Panc1 (cell line): ENCODE measurements around the gene GRID1. TPM values are rescaled to one million over a fixed set of nuclear protein-coding genes. Genes with fewer than 3 reads are reported as not detected.

Source experiments
- ATAC-seq: fragments of 200-7000 bp; cut with Tn5 transposase; 2 replicates; pipeline ENCODE4 v1.9.1; 2020; ENCODE audit warnings: mild to moderate bottlenecking, moderate library complexity
- BruUV-seq: library from RNA; stranded (reverse); fragments of 400-500 nt; replicated peaks from 2 replicates; lab custom pipeline; 2021; lab: Mats Ljungman, UMichigan
- CTCF ChIA-PET: fragments of 300-600 bp; sonication (Branson Sonifier 250); formaldehyde crosslinking; loops from one replicate; lab custom pipeline; 2022; ENCODE audit warnings: antibody characterized with exemption; lab: Charles Lee
- POLR2A ChIA-PET: fragments of 300-600 bp; sonication (Branson Sonifier 250); formaldehyde crosslinking; loops from one replicate; lab custom pipeline; 2022; ENCODE audit warnings: antibody characterized with exemption; lab: Charles Lee
- DNase-seq: peaks from one replicate; pipeline ENCODE4 v3.0.0-alpha.2; 2010; ENCODE audit warnings: low read depth, low spot score
- H3K27ac ChIP-seq: 2 replicates; pipeline ENCODE4 v1.5.1; 2011; ENCODE audit warnings: mild to moderate bottlenecking, low read length, inconsistent platforms
- H3K27me3 ChIP-seq: fragments of 200-500 bp; sonication (Bioruptor generic); 2 replicates; pipeline ENCODE4 v1.6.0; 2014; ENCODE audit warnings: low read length, inconsistent platforms; ENCODE audit not compliant: control insufficient read depth, insufficient read depth
- H3K36me3 ChIP-seq: fragments of 200-500 bp; sonication (Bioruptor generic); 2 replicates; pipeline ENCODE4 v1.5.1; 2014; ENCODE audit warnings: inconsistent platforms, mild to moderate bottlenecking, low read length, moderate library complexity; ENCODE audit not compliant: control insufficient read depth, insufficient read depth
- H3K4me1 ChIP-seq: 2 replicates; pipeline ENCODE4 v1.5.1; 2011; ENCODE audit warnings: inconsistent platforms, mild to moderate bottlenecking, low read length, moderate library complexity; ENCODE audit not compliant: control insufficient read depth, insufficient read depth
- H3K4me3 ChIP-seq, 2 experiments: 2 replicates each; pipeline ENCODE4 v1.5.1; 2011 to 2012; ENCODE audit warnings: low read depth in 2 of 2, low read length in 2 of 2, mild to moderate bottlenecking in 2 of 2, inconsistent platforms in 1 of 2, moderate library complexity in 1 of 2
- H3K9me3 ChIP-seq: fragments of 200-500 bp; sonication (Bioruptor generic); 2 replicates; pipeline ENCODE4 v1.5.1; 2014; ENCODE audit warnings: low read depth, mild to moderate bottlenecking, inconsistent platforms, low read length, moderate library complexity; ENCODE audit not compliant: control insufficient read depth, insufficient read depth
- CTCF ChIP-seq: fragments of 450-650 bp; IDR thresholded peaks from 2 replicates; pipeline ENCODE4 v1.5.1; 2017; ENCODE audit warnings: mild to moderate bottlenecking
- POLR2AphosphoS5 ChIP-seq: IDR thresholded peaks from 2 replicates; pipeline ENCODE4 v1.6.1; 2012; ENCODE audit warnings: mild to moderate bottlenecking, low read depth, low read length, moderate library complexity
- SIN3A ChIP-seq: IDR thresholded peaks from 2 replicates; pipeline ENCODE4 v1.6.1; 2012; ENCODE audit warnings: low read depth, mild to moderate bottlenecking, low read length, moderate library complexity, borderline replicate concordance; ENCODE audit not compliant: insufficient read depth
- TCF7L2 ChIP-seq: IDR thresholded peaks from 2 replicates; pipeline ENCODE4 v1.6.1; 2011; ENCODE audit warnings: mild to moderate bottlenecking, low read depth, low read length, inconsistent platforms
- in situ Hi-C: cut with HindIII; loops from 2 replicates; pipeline ENCODE4 v1.10.0; 2016; ENCODE audit warnings: low sequenced_read_pairs, low pct_unique_long_range_greater_than_20kb
- intact Hi-C: fragments of 100-400 bp; cut with micrococcal nuclease; formaldehyde crosslinking; loops from one replicate; pipeline ENCODE4 v1.10.0; 2022; ENCODE audit not compliant: unreplicated experiment
- total RNA-seq: library from RNA; stranded (reverse); gene quantifications from one replicate; pipeline ENCODE4 v1.2.1, GENCODE V29; 2021; ENCODE audit not compliant: unreplicated experiment
- TF ChIP-seq, protein P1 (sequence below), 2 experiments: IDR thresholded peaks; 2 replicates each; pipeline ENCODE4 v1.6.1; 2011 to 2012; ENCODE audit warnings: low read depth in 2 of 2, control low read depth in 1 of 2, low read length in 1 of 2, mild to moderate bottlenecking in 1 of 2, moderate library complexity in 1 of 2; ENCODE audit not compliant: insufficient read depth in 1 of 2

The GRID1 gene
- total RNA-seq, 1 experiment from 2014 or later: 2.3 TPM

GRCh38 chr10:86362129-86362527, 4.5 kb downstream of the GRID1 start:
- BruUV-seq: no TSS peak
- Histone ChIP-seq H3K4me3 (no peak overlapping the region), H3K9me3 (no peaks in the 10 kb centered on the region), H3K27ac (no peak overlapping the region), H3K4me1 (no peaks in the 10 kb centered on the region; the same call in 1 of the 2 replicates), H3K27me3 (peaks cover 2% of the 10 kb centered on the region; the same call in 1 of the 2 replicates), H3K36me3 (no peaks in the 10 kb centered on the region)
- no peak for TF ChIP-seq TCF7L2
- no peak for TF ChIP-seq CTCF
- no peak for TF ChIP-seq POLR2AphosphoS5
- TF ChIP-seq SIN3A: no peak
- TF ChIP-seq, protein P1, sequence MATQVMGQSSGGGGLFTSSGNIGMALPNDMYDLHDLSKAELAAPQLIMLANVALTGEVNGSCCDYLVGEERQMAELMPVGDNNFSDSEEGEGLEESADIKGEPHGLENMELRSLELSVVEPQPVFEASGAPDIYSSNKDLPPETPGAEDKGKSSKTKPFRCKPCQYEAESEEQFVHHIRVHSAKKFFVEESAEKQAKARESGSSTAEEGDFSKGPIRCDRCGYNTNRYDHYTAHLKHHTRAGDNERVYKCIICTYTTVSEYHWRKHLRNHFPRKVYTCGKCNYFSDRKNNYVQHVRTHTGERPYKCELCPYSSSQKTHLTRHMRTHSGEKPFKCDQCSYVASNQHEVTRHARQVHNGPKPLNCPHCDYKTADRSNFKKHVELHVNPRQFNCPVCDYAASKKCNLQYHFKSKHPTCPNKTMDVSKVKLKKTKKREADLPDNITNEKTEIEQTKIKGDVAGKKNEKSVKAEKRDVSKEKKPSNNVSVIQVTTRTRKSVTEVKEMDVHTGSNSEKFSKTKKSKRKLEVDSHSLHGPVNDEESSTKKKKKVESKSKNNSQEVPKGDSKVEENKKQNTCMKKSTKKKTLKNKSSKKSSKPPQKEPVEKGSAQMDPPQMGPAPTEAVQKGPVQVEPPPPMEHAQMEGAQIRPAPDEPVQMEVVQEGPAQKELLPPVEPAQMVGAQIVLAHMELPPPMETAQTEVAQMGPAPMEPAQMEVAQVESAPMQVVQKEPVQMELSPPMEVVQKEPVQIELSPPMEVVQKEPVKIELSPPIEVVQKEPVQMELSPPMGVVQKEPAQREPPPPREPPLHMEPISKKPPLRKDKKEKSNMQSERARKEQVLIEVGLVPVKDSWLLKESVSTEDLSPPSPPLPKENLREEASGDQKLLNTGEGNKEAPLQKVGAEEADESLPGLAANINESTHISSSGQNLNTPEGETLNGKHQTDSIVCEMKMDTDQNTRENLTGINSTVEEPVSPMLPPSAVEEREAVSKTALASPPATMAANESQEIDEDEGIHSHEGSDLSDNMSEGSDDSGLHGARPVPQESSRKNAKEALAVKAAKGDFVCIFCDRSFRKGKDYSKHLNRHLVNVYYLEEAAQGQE (IDR thresholded peaks at IDR 0.05; ENCODE audit: insufficient read depth in 1 of 2, low read depth in 2 of 2, low read length in 1 of 2): no peak
- DNase-seq (no peak), ATAC-seq (no peak)
- in situ Hi-C loops (no loop called here), intact Hi-C loops (no loop called here)
- POLR2A ChIA-PET: no interaction called here
- CTCF ChIA-PET: interaction anchor here (0.6 kb wide), 1 partner anchor 9 kb away, joined by 6 read pairs; no protein-coding TSS in a partner anchor

DNA sequence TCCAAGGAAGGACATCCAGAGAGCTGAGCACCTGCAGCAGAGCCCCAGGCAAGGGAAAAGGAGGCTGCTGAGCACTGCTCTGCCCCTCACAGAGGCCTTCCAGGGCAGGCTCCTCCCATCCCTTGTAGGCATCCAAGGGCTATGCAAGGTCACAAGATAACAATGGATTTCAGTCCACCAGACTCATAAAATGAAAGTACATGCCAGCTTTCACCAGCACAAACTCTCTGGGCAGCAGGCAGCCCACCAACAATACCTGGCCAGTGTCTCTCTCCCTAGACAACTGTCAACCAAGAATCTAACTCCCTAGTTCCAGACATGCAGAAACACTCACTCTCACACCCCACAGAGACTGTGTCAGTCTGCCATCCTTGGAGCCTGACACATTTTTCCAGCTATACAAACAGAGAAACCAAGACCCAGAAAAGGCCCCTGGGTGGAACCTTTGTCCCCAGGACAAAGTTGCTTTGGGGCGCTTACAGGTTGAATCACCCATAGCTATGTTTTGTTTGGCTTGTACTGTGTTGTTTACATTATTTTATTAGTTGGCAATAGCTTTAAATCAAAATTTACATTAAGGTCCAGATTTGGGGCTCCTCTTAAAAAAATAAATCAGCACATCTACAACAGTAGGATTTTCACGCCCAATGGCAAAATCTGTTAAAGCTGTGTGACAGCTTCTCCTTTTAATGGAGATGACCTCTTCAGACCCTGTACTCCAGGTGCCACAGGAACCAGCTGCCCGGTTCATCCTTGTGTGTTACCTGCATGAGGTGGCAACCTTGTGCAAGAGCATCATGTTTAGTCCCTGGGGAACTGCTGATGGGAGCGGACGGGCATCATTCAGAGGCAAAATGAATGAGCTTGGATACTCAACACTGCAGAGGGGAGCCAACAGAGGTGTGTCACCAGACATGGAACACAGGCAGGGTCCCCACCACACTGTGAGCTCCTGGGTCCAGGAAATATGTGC, 5.2 kb downstream of the GRID1 start:
- DNase-seq (no peak), ATAC-seq (no peak)
- Histone ChIP-seq H3K9me3 (no peaks in the 10 kb centered on the region), H3K4me1 (no peaks in the 10 kb centered on the region; the same call in 1 of the 2 replicates), H3K36me3 (no peaks in the 10 kb centered on the region), H3K4me3 (no peak overlapping the region), H3K27ac (no peak overlapping the region), H3K27me3 (peaks cover 2% of the 10 kb centered on the region; the same call in 1 of the 2 replicates)
- no peak for TF ChIP-seq SIN3A
- TF ChIP-seq POLR2AphosphoS5: no peak
- no peak for TF ChIP-seq CTCF
- TF ChIP-seq, protein P1 (IDR thresholded peaks at IDR 0.05; ENCODE audit: insufficient read depth in 1 of 2, low read depth in 2 of 2, low read length in 1 of 2): no peak
- no peak for TF ChIP-seq TCF7L2
- ChIA-PET POLR2A (no interaction called here), CTCF (interaction anchor here (0.6 kb wide), 1 partner anchor 8 kb away, joined by 6 read pairs; no protein-coding TSS in a partner anchor)
- intact Hi-C loops: no loop called here
- BruUV-seq: no TSS peak
- in situ Hi-C loops: no loop called here
